A673 (cell line): Measurements from ENCODE around the gene BTBD9.

ENCODE experiments used
- CTCF ChIP-seq: fragments of 300-800, 200-600 bp; sonication (generic); conservative IDR thresholded peaks from 2 replicates; pipeline ENCODE4 v1.5.1; 2017; ENCODE audit warnings: low read depth, mild to moderate bottlenecking, antibody characterized with exemption, low read length, moderate library complexity, mixed read lengths
- EZH2 ChIP-seq: fragments of 200-600 bp; sonication (generic); IDR thresholded peaks from 2 replicates; pipeline ENCODE4 v1.6.1; 2017; ENCODE audit warnings: borderline replicate concordance, low read depth, mild to moderate bottlenecking, mixed read lengths, antibody characterized with exemption, low read length; ENCODE audit not compliant: poor library complexity, severe bottlenecking

- TF ChIP-seq CTCF (no peak), EZH2 (no peak)
These were observed 68.0 kb downstream of the BTBD9 start for GRCh38 chr6:38571721-38572120.
